Cardiac septum (tissue), 1 donor: Measurements from ENCODE around the gene MPST. TPM values are rescaled to one million over a fixed set of nuclear protein-coding genes. Genes with fewer than 3 reads are reported as not detected.

Source experiments
- DNase-seq: peaks from one replicate; pipeline ENCODE4 v3.0.0-alpha.2; 2020; ENCODE audit warnings: low spot score
- intact Hi-C: fragments of 100-400 bp; cut with DNase I; formaldehyde crosslinking; loops from one replicate; pipeline ENCODE4 v1.14.0; 2022
- total RNA-seq: library from RNA; stranded (reverse); fragmentation: NEBNext Ultra II Directional; extraction: Animal tissue kit (Norgen Biotek cat#: 25700); gene quantifications from one replicate; pipeline ENCODE4 v1.2.1, GENCODE V29; 2021
- donor health status: DM: no; HTN: no; CAD: no.

Gene MPST
- total RNA-seq, 1 donor from 2014 or later, result 33.5 TPM

GRCh38 chr22:37018815-37019308 is 680 bp upstream of the MPST start:
- DNase-seq, result peak; percentile 81
- intact Hi-C loops, result no loop called here

- DNase-seq, result no peak
- intact Hi-C loops, result no loop called here
These were observed 594 bp downstream of the MPST start for GRCh38 chr22:37020192-37020479.

- intact Hi-C loops, result no loop called here
- DNase-seq, result no peak
These were observed 1.5 kb downstream of the MPST start for GRCh38 chr22:37021041-37021440.

GRCh38 chr22:37021710-37022482 is 2.4 kb downstream of the MPST start:
- intact Hi-C loops, result no loop called here
- DNase-seq, result no peak

GRCh38 chr22:37022483-37023337 is 3.2 kb downstream of the MPST start:
- intact Hi-C loops, result no loop called here
- DNase-seq, result no peak

- no peak for DNase-seq
- intact Hi-C loops, result no loop called here
These were observed 4.3 kb downstream of the MPST start for GRCh38 chr22:37023743-37024338.

GRCh38 chr22:37024339-37025157 is 5.0 kb downstream of the MPST start:
- intact Hi-C loops, result no loop called here
- DNase-seq, result no peak

- intact Hi-C loops, result no loop called here
- DNase-seq, result no peak
These were observed 6.0 kb downstream of the MPST start for GRCh38 chr22:37025500-37026070.

GRCh38 chr22:37026325-37026724 is 6.8 kb downstream of the MPST start:
- no peak for DNase-seq
- intact Hi-C loops, result no loop called here

GRCh38 chr22:37027556-37027955 is 8.0 kb downstream of the MPST start:
- no peak for DNase-seq
- intact Hi-C loops, result no loop called here

- intact Hi-C loops, result no loop called here
- DNase-seq, result no peak
These were observed 9.4 kb downstream of the MPST start for GRCh38 chr22:37028692-37029674.

- intact Hi-C loops, result no loop called here
- DNase-seq, result no peak
These were observed 11.2 kb downstream of the MPST start for GRCh38 chr22:37030560-37031281.

- intact Hi-C loops, result no loop called here
These were observed 12.6 kb downstream of the MPST start for GRCh38 chr22:37032134-37032534.

GRCh38 chr22:37032535-37033460 is 13.3 kb downstream of the MPST start:
- no peak for DNase-seq
- intact Hi-C loops, result no loop called here

More at GRCh38 chr22:37032134-37032534, 12.6 kb downstream of the MPST start:
- no peak for DNase-seq

- no peak for DNase-seq
- intact Hi-C loops, result no loop called here
These were observed 14.3 kb downstream of the MPST start for GRCh38 chr22:37033605-37034430.
